ENCODE results near the gene TECR.
"Not testable (repeated sequence)": the region's sequence is repeated elsewhere in the genome, so short reads cannot be mapped to it uniquely, and the experiment has no call there.

The TECR gene

GRCh38 chr19:14540741-14541525 lies 11.5 kb downstream of the TECR start:
- DNase-seq: no peak

DNA sequence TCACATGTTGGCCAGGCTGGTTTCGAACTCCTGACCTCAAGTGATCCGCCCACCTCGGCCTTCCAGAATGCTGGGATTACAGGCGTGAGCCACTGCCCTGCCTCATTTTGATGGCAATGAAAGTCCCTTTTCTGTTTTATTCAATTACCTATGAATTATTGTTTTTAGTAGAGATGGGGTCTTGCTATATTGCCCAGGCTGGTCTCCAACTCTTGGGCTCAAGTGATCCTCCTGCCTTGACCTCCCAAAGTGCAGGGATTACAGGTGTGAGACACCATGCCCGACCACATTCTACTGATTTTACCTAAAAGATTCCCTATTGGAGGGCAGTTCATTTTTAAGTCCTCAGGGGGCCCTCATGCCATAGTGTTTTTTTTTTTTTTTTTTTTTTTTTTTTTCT lies 12.6 kb downstream of the TECR start:
- DNase-seq: not testable (repeated sequence)

DNA sequence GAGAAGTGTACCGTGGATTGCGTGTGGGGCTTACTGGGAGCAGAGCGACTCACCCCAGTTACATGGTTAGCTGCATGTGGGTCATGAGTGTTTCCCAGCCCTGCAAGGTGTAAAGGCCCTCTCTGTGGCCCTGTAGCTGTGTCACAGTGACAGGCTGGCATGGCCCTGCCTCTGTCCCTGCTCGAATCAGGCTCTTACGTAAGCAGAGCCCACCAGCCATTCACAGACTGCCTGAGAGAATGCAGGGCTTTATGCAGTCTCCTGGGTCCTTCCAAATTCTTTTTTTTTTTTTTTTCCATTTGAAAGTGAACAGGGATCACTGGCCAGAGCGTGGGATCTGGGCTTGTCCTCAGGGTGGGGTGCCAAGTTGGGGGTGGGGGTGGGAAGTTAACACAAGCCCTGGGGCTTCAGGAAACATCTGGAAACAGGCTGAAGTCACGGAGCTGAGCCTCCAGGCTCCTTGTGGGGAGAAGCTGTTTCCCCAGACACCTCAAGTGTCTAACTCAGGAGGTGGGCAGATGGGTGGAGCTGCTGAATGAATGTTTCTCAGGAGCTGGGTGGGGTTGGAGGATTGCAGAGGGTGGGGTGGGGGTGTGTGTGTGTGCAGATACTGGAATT lies 13.4 kb downstream of the TECR start:
- no peak for DNase-seq

DNA sequence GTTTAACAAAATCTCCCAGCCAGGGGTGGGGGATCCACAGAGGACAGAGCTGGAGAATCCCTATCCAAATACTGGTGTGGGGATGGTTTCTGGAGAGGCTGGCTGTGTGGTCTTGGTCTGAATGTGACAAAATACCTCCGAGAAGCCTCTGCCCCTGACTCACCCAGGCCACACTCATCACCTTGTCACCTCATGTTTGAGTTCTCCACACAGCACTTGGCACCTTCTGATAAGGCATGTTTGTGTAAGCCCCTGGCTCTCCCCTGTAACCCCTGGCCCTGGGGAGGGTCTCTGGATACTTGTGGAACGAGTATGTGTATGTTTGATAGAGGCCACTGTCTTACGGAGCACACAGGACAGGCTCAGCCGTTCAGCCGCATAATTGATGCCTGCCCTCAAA lies 14.7 kb downstream of the TECR start:
- no peak for DNase-seq

DNA sequence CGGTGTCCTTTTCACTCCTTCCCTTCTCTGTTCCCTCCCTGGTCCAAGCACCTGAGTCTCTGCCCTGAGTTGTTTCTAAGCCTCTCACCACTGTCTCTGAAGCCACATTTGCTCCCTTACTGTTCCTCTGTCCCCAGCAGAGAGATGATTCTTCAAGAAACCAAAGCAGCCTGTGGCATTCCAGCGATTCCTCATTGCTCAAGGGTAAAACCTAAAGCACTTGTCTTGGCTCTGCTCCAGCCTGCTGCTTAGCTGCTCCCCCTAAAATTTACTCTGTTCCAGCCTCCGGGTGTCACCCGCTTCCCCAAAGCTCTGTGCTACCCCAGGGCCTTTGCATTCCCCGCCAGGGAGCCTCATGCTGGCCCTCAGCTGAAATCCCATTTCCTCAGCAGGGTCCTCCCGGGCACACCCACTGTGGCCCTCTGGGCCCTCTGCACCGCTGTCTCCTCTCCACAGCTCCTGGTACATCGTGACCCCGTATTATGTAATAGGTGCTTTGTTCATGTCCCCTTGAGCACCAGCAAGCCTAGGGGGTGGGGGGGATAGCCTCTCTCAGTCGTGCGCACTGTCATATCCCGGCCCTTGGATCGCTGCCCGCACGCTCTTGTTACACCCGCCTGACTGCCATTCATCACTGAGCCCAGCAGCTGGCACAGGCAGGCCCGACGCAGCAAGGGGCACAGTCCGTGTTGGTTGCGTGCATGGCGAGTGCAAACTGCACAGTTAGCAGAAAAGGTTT lies 15.8 kb downstream of the TECR start:
- no peak for DNase-seq

GRCh38 chr19:14545716-14546082 lies 16.3 kb downstream of the TECR start:
- DNase-seq: no peak

DNA sequence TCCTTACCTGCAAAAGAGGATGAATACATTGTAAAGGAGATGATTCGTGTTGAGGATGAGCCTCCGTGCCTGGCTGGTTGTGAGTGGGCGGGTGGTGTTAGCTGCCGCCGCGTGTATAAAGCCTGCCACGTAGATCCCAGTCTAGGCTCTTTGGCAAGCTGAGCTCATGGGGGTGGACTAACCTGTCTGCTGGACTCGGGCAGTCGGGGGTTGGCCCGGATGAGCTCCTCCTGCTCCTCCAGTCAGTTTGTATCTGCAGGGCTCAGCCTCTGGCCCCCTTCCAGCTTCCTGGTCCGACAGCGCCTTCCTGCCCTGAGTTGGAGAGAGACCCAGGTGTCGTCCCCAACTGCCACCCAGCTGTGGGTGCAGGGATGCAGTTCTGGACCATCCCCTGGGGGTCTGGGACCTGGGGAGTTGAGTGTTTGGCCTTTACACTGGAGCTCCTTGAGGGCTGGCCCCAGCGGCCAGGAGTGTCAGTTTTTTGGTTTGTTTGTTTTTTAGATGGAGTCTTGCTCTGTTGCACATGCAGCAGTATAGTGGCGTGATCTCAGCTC lies 20.9 kb downstream of the TECR start:
- DNase-seq: no peak

DNA sequence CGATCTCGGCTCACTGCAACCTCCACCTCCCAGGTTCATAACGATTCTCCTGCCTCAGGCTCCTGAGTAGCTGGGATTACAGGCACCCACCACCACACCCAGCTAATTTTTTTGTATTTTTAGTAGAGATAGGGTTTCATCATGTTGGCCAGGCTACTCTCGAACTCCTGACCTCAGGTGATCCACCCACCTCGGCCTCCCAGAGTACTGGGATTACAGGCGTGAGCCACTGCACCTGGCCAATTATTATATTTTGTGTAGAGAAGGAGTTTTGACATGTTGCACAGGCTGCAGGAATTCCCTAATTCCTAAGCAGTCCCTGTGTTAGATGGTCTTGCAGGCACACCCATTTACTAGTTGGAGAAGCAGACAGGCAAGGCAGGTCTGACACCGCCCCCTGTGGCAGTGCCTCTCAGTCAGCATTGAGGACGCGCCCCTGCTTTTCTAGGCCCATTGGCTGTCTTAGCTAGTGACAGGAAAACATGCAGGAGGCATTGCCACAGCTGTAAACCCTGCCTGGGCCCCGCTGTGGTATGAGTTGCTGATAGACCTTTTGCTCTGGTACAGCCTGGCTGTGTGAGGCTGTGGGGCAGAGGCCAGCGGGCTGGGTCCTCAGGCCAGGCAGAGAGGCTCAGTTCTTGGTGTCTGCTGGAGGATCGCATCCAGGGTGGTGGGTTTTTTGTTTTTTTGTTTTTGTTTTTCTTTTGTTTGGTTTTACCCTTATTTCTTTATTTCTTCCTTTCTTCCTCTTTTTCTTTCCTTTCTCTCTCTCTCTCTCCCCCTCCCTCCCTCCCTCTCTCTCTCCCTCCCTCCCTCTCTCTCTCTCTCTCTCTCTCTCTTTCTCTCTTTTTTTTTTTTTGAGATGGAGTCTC lies 22.0 kb downstream of the TECR start:
- peak in 4 of 5 experiments; percentile 48 to 92 (median 72) for DNase-seq

DNA sequence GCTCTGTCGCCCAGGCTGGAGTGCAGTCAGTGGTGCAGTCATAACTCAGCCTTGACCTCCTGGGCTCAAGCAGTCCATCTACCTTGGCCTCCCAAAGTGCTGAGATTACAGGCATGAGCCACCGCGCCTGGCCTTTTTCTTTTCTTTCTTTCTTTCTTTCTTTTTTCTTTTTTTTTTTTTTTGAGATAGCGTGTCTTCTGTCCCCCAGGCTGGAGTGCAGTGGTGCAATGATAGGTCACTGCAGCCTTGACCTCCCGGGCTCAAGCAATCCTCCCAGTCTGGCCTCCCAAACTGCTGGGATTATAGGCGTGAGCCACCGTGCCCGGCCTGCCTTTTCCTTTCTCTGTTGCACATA lies 22.6 kb downstream of the TECR start:
- not testable (repeated sequence) for DNase-seq

DNA sequence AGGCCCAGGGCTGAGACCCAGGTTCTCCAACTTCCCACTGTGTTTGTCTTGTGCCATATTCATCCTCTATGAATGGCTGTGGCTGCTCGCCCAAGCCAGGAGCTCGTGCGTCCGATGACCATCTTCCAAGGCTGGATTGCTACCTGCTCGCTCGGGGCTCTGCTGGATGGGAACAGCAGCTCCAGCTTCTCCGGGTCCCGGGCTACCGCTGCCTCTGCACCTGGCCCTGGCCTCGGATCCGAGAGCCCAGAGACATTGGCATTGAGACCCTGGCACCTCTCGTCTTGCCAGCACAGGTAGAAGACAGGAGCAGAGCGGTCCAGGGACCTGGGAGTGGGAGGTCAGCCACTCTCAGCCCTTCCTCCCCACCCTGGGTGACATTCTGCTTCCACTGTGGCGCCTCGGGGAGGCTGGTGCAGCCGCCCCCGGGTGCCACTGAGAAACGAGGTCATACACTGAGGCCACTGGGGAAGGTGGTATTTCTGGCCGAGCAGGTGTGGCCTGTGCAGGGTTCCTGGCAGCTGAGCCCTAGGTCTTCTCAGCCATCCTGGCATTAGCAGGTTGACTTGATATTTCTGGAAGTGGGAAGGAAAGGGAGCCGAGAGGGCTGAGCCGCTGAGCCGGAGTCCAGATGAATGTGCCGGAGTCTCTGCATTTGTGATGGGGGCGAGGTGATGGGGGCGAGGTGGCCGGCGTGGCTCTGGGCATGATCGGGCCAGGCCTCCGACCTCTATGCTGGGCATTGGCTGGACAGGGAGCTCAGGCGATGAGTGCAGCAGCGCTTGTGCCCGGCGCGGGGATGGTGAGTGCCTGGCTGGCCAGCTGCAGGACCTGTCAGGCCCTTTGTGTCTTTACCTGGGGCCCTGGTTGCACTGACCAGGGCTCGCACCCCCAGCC lies 23.9 kb downstream of the TECR start:
- no peak for DNase-seq

- DNase-seq: no peak
These were observed 24.5 kb downstream of the TECR start for GRCh38 chr19:14553939-14554243.

DNA sequence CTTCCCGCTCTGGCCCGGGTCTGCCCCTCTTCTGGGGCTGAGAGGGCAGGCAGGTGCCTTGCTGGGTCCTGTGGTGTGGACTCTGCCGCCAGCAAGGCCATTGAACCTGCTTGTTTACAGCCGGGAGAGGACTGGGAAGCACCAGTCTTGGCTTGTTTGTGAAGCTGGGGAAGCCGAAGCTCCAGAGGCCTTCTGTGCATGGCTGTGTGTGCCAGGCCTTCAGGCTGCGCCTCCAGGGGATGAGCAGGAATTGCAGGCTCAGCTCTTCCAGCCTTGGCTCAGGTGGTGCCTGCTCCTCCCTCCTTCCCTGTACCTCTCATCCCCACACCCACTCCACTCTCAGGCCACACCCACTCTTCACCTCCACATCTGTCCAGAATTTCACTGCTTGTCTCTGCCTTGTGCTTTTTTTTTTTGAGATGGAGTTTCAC lies 25.0 kb downstream of the TECR start:
- DNase-seq: no peak

- DNase-seq: no peak
These were observed 26.7 kb downstream of the TECR start for GRCh38 chr19:14555918-14556661.

GRCh38 chr19:14556662-14557188 lies 27.3 kb downstream of the TECR start:
- DNase-seq: peak; percentile 47 to 76 (median 59)

GRCh38 chr19:14558370-14559066 lies 29.1 kb downstream of the TECR start:
- DNase-seq: no peak

- DNase-seq: no peak
These were observed 30.8 kb downstream of the TECR start for GRCh38 chr19:14559916-14560775.

DNA sequence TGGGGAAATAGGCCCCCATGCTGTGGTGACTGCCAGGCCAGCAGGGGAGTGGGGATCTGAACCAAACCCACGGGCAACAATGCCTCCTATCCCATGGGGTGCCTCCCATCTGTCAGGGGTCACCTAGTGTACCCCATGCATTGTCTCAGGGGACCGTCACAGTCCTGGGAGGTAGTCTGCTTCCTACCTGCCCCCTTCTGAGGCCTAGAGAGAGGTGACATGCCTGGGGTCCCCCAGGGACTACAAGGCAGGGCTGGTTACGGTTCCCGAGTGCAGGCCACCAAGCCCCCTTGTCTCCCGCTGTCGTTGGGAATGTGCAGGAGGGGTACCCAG lies 31.3 kb downstream of the TECR start:
- no peak for DNase-seq

DNA sequence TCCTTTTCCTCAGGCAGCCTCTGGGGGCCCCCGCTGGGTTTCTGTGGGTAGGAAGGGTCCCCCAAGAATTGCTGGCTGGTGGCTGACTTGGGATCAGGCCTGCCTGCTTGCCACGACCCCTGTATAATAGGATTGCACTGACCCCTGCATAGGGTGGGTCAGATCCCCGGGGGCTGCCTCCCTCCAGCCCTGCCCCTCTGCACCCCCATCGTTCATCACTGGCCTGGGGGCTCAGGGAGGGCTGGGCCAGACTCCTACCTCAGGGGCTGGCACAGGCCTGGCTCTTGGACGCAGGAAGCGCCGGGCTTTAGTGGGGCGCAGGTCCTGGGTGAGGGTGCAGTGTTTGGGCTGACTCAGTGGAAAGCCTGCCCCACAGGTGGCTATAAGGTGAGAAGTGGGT lies 31.9 kb downstream of the TECR start:
- DNase-seq: no peak

DNA sequence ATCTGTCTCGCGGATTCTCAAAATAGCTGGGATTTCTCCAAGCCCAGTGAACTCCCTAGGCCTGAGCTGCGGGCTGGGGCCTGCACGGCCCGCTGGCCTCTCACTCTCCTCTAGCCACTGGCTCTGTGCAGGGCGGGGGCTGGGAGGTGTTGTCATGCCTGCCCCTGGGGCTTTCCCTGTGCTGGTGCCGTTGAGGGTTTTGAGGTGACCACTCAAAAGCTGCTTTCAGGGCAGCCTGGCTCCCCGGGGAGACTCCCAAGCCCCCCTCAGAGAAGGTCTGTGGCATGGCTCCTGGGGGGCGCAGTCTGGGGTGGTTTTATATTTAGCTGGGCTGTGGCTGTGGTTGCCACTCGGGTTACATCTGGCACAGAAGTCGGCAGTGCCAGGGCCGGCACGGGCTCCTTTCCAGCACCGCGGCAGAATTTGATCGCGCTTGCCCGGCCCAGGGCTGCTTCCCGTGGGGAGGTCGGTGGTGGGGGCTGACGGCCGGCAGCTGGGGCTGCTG lies 32.5 kb downstream of the TECR start:
- peak in 1 of 5 experiments; percentile 24 for DNase-seq

Data from T-helper 2 cell (primary cell).